NOMO-1 treated with DMSO at 0.1 percent for 48 hours (cell line): ENCODE measurements around the gene CD34.

Source experiments
- DNase-seq: peaks from one replicate; lab custom pipeline; 2025; ENCODE audit not compliant: unreplicated experiment; lab: John Stamatoyannopoulos, UW

Gene CD34

GRCh38 chr1:207857447-207857846 is 53.5 kb downstream of the CD34 start:
- no peak for DNase-seq

DNA sequence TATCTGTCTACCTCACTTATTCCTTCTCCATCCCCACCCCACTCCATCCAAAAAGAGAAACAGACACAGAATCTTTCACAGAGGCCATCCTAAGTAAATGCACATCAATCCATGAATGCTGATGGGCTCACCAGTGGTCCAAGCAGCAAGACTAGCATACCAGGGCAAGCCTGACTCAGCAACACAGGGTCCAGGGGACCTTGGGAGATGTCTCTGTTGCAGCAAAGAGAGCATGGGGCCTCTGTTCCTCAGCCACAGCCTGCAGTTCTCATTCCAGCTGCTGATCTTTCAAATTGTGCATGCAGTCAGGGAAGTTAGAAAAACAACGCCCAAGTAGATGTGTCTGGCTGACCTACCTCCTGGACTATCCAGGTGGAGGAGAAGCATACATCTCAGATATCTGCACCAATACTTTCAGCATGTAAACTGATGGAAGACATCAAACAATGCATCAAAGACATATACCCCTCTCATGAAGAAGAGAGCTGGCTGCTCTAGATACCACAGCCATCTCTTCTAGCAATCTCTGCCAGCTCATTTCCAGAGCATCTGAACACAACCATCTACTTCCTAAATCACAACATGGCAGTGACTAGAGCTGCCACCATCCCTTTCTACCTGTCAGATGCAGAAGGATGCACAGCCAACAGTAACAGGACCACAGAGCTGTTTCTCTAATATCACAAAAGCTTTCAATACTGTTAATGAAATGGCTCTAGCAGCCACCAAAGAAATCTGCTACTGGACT is 54.5 kb downstream of the CD34 start:
- no peak for DNase-seq

DNA sequence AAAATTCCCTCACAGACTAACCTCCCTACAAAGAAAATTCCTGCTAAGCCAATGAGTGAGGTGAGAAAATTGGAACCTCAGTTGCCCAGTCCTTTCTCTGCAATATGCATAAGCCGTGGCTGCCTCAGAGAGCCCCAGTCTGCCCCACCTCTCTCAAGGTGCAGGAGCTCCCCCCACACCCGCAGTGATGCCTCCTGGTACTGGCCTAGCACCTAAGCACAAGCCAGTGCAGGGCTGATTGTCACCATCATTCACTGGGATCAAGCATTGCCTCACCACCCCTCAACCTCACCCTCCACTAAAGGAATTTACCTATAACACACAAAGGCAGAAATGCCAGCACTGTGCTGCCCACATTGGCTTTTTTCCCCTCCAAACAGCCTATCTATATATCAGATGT is 56.9 kb downstream of the CD34 start:
- DNase-seq, result no peak

GRCh38 chr1:207853372-207853757 is 57.6 kb downstream of the CD34 start:
- DNase-seq, result no peak

- DNase-seq, result no peak
Observed at GRCh38 chr1:207852576-207853371, 58.2 kb downstream of the CD34 start.

- no peak for DNase-seq
Observed at GRCh38 chr1:207851696-207852095, 59.2 kb downstream of the CD34 start.

GRCh38 chr1:207850621-207851407 is 60.1 kb downstream of the CD34 start:
- no peak for DNase-seq

- DNase-seq, result no peak
Observed at GRCh38 chr1:207849646-207850045, 61.3 kb downstream of the CD34 start.

- DNase-seq, result no peak
Observed at GRCh38 chr1:207849016-207849415, 61.9 kb downstream of the CD34 start.

GRCh38 chr1:207848234-207848633 is 62.7 kb downstream of the CD34 start:
- DNase-seq, result peak; percentile 86

DNA sequence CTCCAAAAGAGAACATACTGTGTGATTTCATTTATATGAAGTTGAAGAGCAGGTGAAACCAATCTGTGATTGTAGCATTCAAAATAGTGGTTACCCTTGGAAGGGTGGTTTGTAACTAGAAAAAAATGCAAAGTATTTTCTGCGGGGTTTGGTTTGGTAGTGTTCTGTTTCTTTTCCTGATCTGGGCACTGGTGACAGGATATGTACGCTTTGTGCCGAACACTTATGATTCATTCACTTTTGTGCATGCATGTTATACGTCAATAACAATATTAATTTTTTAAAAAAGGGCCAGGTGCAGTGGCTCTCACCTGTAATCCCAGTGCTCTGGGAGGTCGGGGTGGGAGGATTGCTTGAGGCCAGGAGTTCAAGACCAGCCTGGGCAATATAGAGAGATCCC is 63.8 kb downstream of the CD34 start:
- no peak for DNase-seq

DNA sequence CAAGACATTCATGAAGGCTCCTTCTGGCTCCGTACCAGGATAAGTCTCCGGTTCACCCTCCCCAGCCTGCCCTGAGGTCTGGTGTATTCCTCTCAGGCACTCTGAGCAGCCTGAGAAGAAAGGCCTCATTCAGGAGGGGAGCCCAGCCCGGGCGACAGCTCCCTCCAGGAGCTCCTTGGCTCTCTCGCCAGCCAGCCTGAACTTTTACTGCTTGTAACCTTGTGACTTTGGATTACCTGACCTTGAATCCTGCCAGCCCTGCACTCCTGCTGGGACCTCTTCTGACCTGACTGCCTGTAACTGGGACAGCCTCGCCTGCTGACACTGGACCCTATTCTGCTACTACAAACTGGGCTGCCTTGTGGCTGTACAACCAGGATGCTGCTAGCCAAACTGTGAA is 65.8 kb downstream of the CD34 start:
- no peak for DNase-seq

- DNase-seq, result peak; percentile 91
Observed at GRCh38 chr1:207844371-207844770, 66.6 kb downstream of the CD34 start.

DNA sequence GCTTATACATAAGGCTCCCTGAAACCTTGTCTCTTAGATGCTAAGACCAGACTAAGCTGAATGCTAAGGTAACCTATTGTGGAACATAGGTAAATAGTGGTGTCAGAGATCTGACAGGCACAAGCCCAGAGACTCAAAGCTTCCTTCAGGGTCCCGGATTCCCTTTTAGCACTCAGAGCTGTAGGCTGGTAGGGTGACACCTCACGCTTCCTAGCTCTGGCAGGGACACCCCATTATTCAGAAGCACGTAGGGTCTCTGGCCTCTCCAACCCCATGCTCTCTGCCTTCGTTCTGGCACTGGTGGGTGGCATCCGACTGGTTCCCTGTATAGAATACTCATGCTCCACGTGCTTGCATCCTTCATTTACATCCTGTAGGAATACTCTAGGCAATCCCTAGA is 68.4 kb downstream of the CD34 start:
- no peak for DNase-seq

DNA sequence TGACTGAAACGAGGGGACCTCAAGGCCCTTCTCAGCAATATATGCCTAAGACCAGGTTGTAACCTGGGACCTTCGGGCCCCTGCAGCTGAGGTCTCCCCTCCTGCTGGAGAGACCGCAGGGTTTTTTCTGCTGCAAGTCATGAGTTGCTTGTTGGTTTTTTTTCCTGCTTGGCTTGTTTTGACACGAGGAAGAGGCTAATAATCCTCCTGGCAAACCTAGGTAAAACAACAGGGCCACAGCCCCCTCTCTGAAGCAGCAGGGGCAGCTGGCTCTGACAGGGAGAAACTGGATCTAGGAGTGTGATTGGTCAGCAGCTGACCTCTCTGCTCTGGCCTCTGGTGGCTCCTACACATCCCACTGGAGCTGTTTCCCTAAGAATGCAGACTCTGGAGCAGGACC is 69.0 kb downstream of the CD34 start:
- DNase-seq, result no peak

GRCh38 chr1:207841293-207841692 is 69.6 kb downstream of the CD34 start:
- peak; percentile 32 for DNase-seq

DNA sequence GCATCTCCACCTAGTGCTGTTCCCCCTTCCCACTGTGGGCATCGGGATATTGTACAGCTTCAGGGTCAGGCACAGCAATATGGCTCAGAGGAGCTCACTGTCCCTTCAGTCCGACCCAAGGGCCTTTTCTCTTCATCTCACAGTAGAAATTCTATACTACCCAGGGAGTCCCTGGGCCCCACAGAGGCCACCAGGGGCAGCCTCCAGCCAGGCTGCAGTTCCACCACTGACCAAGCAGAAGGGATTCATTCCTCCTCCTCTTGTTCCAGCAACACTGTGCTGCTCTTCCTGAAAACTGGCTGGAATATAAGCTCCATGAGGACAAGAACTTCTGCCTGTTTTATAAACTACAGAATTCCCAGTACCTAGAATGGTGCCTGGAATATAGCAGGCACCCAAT is 70.5 kb downstream of the CD34 start:
- no peak for DNase-seq

DNA sequence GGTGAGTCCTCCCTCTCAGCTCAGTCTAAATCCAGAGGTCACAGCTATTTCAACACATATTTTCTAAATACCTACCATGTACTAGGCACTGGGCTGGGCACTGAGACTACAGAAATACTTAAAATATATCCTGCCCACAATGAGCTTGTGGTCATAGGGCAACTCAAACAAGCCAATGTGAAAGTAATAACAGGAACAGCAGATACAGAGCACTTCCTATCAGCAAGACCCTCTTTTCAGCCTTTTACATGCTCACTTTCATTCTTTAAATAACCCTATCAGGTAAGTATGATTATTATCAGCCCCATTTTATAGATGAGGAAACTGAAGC is 71.9 kb downstream of the CD34 start:
- no peak for DNase-seq

DNA sequence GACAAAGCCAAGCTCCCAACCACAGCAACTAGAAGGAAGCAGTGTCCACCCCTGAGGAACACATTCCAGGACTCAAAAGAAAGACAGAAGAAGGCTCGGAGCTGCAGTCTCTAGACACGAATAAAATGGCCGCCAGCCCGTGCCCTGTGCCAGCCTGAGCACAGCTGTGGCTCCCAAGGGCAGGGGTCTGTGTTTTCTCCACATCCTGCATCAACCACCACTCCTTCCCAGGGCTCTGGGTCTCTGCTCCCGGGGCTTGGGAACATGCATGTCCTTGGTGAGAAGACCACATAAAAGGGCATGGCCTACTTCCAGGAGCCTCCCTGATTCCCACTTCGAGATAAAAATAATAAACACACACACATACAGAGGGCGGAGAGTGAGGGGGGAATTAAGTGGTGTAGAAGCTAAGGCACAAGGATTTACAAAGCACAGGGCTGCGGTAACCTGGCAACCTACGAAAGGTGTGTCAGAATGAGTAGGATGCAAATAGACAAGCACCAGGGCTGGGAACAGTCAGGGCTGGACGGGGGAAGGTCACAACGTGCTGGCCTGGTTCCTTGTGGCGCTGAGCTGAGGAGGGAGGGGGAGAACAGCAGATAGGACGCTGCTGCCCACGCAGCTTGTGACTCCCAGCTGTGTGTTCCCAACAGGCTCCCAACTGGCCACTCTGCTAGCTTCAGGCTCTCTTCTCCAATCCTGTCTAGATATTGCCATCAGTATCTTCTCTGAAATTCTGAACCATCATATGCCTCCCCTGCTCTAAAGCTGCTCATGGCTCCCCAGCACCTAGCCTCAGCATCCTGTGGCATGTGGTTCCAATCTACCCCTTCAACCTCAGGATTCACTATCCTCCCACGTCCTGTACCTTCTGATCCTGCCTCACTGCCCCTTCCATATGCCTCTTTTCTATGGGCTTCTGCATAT is 72.5 kb downstream of the CD34 start:
- no peak for DNase-seq

GRCh38 chr1:207837673-207838072 is 73.3 kb downstream of the CD34 start:
- DNase-seq, result no peak
